DND-41 (cell line): ENCODE results near the gene MTX1.

Source experiments
- ATAC-seq: fragments of 200-7000 bp; cut with Tn5 transposase; 3 replicates; pipeline ENCODE4 v1.9.1; 2021; ENCODE audit warnings: low read depth; ENCODE audit not compliant: insufficient read depth
- DNase-seq: peaks from one replicate; pipeline ENCODE4 v3.0.0-alpha.2; 2020
- H2AFZ ChIP-seq: 2 replicates; pipeline ENCODE4 v1.6.0; 2012; ENCODE audit warnings: low read depth, low read length
- H3K27ac ChIP-seq: 2 replicates; pipeline ENCODE4 v1.5.1; 2012; ENCODE audit warnings: low read length, inconsistent platforms
- H3K27me3 ChIP-seq: fragments of 200-600 bp; sonication (generic); 2 replicates; pipeline ENCODE4 v1.6.0; 2012; ENCODE audit warnings: low read length, mild to moderate bottlenecking, inconsistent platforms; ENCODE audit not compliant: insufficient read depth, poor library complexity
- H3K36me3 ChIP-seq: 2 replicates; pipeline ENCODE4 v1.5.1; 2012; ENCODE audit warnings: low read length, inconsistent platforms; ENCODE audit not compliant: insufficient read depth
- H3K4me1 ChIP-seq: 2 replicates; pipeline ENCODE4 v1.5.1; 2012; ENCODE audit warnings: mild to moderate bottlenecking, low read length; ENCODE audit not compliant: insufficient read depth
- H3K4me2 ChIP-seq: 2 replicates; pipeline ENCODE4 v1.6.0; 2012; ENCODE audit warnings: mild to moderate bottlenecking, moderate library complexity, low read length, inconsistent platforms; ENCODE audit not compliant: insufficient read depth
- H3K4me3 ChIP-seq, 2 experiments: fragments of 200-600 bp in 1 of 2; shearing (Covaris generic) in 1 of 2; 2 replicates each; pipeline ENCODE4 v1.5.1; 2012 to 2016; ENCODE audit warnings: inconsistent platforms in 2 of 2, low read length in 2 of 2, mild to moderate bottlenecking in 2 of 2, low read depth in 1 of 2, moderate library complexity in 1 of 2
- H3K79me2 ChIP-seq: 2 replicates; pipeline ENCODE4 v1.6.0; 2012; ENCODE audit warnings: low read length, inconsistent platforms; ENCODE audit not compliant: insufficient read depth
- H3K9ac ChIP-seq: 2 replicates; pipeline ENCODE4 v1.6.0; 2012; ENCODE audit warnings: low read depth, mild to moderate bottlenecking, inconsistent platforms, low read length, moderate library complexity
- H3K9me3 ChIP-seq: 2 replicates; pipeline ENCODE4 v1.5.1; 2012; ENCODE audit warnings: low read length, moderate library complexity, mild to moderate bottlenecking, inconsistent platforms; ENCODE audit not compliant: insufficient read depth, severe bottlenecking
- H4K20me1 ChIP-seq: 2 replicates; pipeline ENCODE4 v1.6.0; 2012; ENCODE audit warnings: low read length; ENCODE audit not compliant: insufficient read depth
- CTCF ChIP-seq: IDR thresholded peaks from 2 replicates; pipeline ENCODE4 v1.5.1; 2012; ENCODE audit warnings: borderline replicate concordance, low read length, moderate library complexity, mild to moderate bottlenecking; ENCODE audit not compliant: poor library complexity, severe bottlenecking; ENCODE audit errors: extremely low read depth
- EZH2 ChIP-seq: IDR thresholded peaks from 3 replicates; pipeline ENCODE4 v1.6.1; 2012; ENCODE audit warnings: borderline replicate concordance, low read depth, mild to moderate bottlenecking, moderate library complexity, low read length, inconsistent platforms; ENCODE audit not compliant: severe bottlenecking

The MTX1 gene

DNA sequence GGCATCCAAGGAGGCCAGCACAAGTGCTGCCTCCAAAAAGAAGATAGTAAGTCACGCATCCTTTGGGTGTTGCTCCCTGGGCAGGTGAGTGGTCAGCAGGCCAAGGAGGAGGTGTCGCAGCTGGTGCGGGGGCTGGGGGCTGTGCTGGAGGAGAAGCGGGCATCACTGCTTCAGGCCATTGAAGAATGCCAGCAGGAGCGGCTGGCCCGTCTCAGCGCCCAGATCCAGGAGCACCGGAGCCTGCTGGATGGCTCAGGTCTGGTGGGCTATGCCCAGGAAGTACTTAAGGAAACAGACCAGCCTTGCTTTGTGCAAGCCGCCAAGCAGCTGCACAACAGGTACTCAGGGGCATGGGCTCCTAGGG lies 30.6 kb upstream of the MTX1 start:
- Histone ChIP-seq H3K79me2 (peaks cover 2% of the 10 kb centered on the region), H3K4me1 (peaks cover 35% of the 10 kb centered on the region), H3K9ac (no peak overlapping the region), H3K36me3 (peaks cover 12% of the 10 kb centered on the region; the same call in 1 of the 2 replicates), H3K27ac (no peak overlapping the region), H3K9me3 (no peaks in the 10 kb centered on the region), H3K4me3 (no peak overlapping the region), H3K4me2 (no peak overlapping the region), H4K20me1 (no peaks in the 10 kb centered on the region), H2AFZ (no peak overlapping the region), H3K27me3 (no peaks in the 10 kb centered on the region)
- TF ChIP-seq EZH2 (no peak), CTCF (no peak)
- no peak for DNase-seq
- ATAC-seq, result no peak

GRCh38 chr1:155178441-155179111 lies 29.9 kb upstream of the MTX1 start:
- peaks cover 12% of the 10 kb centered on the region; the same call in 1 of the 2 replicates for H3K36me3 ChIP-seq
- H3K4me1 ChIP-seq, result peaks cover 31% of the 10 kb centered on the region
- H3K4me2 ChIP-seq, result no peak overlapping the region
- H3K4me3 ChIP-seq, result no peak overlapping the region
- no peak for ATAC-seq
- H3K79me2 ChIP-seq, result no peaks in the 10 kb centered on the region
- H2AFZ ChIP-seq, result no peak overlapping the region
- no peak for DNase-seq
- H3K9me3 ChIP-seq, result no peaks in the 10 kb centered on the region
- no peak overlapping the region for H3K9ac ChIP-seq
- no peak overlapping the region for H3K27ac ChIP-seq
- TF ChIP-seq CTCF, result no peak
- TF ChIP-seq EZH2, result no peak
- no peaks in the 10 kb centered on the region for H4K20me1 ChIP-seq
- no peaks in the 10 kb centered on the region for H3K27me3 ChIP-seq

GRCh38 chr1:155179112-155180031 lies 29.1 kb upstream of the MTX1 start:
- H3K4me1 ChIP-seq, result peaks cover 23% of the 10 kb centered on the region

More at GRCh38 chr1:155179112-155180031, 29.1 kb upstream of the MTX1 start:
- Histone ChIP-seq H3K9me3 (no peaks in the 10 kb centered on the region), H4K20me1 (no peaks in the 10 kb centered on the region), H3K4me2 (no peak overlapping the region), H2AFZ (no peak overlapping the region), H3K27me3 (no peaks in the 10 kb centered on the region), H3K4me3 (no peak overlapping the region), H3K79me2 (no peaks in the 10 kb centered on the region), H3K9ac (no peak overlapping the region), H3K36me3 (peaks cover 12% of the 10 kb centered on the region; the same call in 1 of the 2 replicates), H3K27ac (no peak overlapping the region)
- DNase-seq, result no peak
- no peak for TF ChIP-seq EZH2
- TF ChIP-seq CTCF, result no peak
- ATAC-seq, result no peak
